ENCODE results near the gene F3. TPM values are rescaled to one million over a fixed set of nuclear protein-coding genes. Genes with fewer than 3 reads are reported as not detected.

The F3 gene
- polyA plus RNA-seq, 2 of the 4 experiments (the other 2 are of a cell fraction), result 3.2 to 4.4 TPM

GRCh38 chr1:94535879-94536278 is 5.7 kb downstream of the F3 start:
- no peak for TF ChIP-seq HOXA7 (CRISPR knock-in tag; IDR thresholded peaks at IDR 0.05)
- no peak for TF ChIP-seq JUNB (IDR thresholded peaks at IDR 0.05)
- no peak for TF ChIP-seq EP300 (IDR thresholded peaks at IDR 0.05)
- no peak for TF ChIP-seq RAD21 (conservative IDR thresholded peaks at IDR 0.05 in 1 of 2, IDR thresholded peaks at IDR 0.05 in 1 of 2)
- no peak for TF ChIP-seq MAFK (IDR thresholded peaks at IDR 0.05; ENCODE audit: partially characterized antibody)
- TF ChIP-seq HOXB13 (CRISPR knock-in tag; IDR thresholded peaks at IDR 0.05; ENCODE audit: low read depth), result no peak
- TF ChIP-seq E2F6 (IDR thresholded peaks at IDR 0.05; ENCODE audit: borderline replicate concordance, low read depth), result no peak
- no peak for TF ChIP-seq NFE2L2 (conservative IDR thresholded peaks at IDR 0.05; ENCODE audit: low read length)
- TF ChIP-seq FOSL2 (IDR thresholded peaks at IDR 0.05), result no peak
- no peak for TF ChIP-seq FOSL2 (CRISPR knock-in tag; IDR thresholded peaks at IDR 0.05)
- TF ChIP-seq RARB (CRISPR knock-in tag; IDR thresholded peaks at IDR 0.05), result no peak
- no peak for TF ChIP-seq FOXS1 (CRISPR knock-in tag; IDR thresholded peaks at IDR 0.05)
- TF ChIP-seq REST (IDR thresholded peaks at IDR 0.05), result no peak
- TF ChIP-seq JUN (IDR thresholded peaks at IDR 0.05), result no peak
- TF ChIP-seq CHD4 (IDR thresholded peaks at IDR 0.05; ENCODE audit: borderline replicate concordance), result no peak
- TF ChIP-seq TFCP2L1 (CRISPR knock-in tag; IDR thresholded peaks at IDR 0.05), result no peak
- WGBS (ENCODE audit: missing lambda C conversion rate), result 89% methylated on average over 9 of the region's 9 CpGs
- DNase-seq (ENCODE audit: low read depth in 1 of 2, low spot score in 1 of 2), result no peak
- Histone ChIP-seq H3K4me2 (no peak overlapping the region), H3K4me1 (peaks cover 8% of the 10 kb centered on the region; the same call in 1 of the 3 replicates), H3K4me3 (no peak overlapping the region), H3K27ac (no peak overlapping the region), H3K9me3 (no peaks in the 10 kb centered on the region)
- ATAC-seq, result no peak
- POLR2A ChIA-PET, result no interaction called here
- CTCF ChIA-PET, result interaction anchor here (1.2 kb wide), 2 partner anchors 21 to 269 kb away, joined by 3 read pairs; no protein-coding TSS in a partner anchor
- no peak for FAIRE-seq

GRCh38 chr1:94535095-94535494 is 6.5 kb downstream of the F3 start:
- DNase-seq (ENCODE audit: low read depth in 1 of 2, low spot score in 1 of 2) (no peak), ATAC-seq (no peak), FAIRE-seq (no peak)
- POLR2A ChIA-PET, result no interaction called here
- peaks cover 8% of the 10 kb centered on the region; the same call in 1 of the 3 replicates for H3K4me1 ChIP-seq
- no peak overlapping the region for H3K4me3 ChIP-seq
- no peak overlapping the region for H3K4me2 ChIP-seq
- no peak overlapping the region for H3K27ac ChIP-seq
- CTCF ChIA-PET, result interaction anchor here (1.2 to 1.4 kb wide), 2 partner anchors 21 to 271 kb away, joined by 3 to 6 read pairs; no protein-coding TSS in a partner anchor
- no peaks in the 10 kb centered on the region for H3K9me3 ChIP-seq
- WGBS (ENCODE audit: missing lambda C conversion rate), result 90% methylated on average over 5 of the region's 5 CpGs
- TF ChIP-seq NR3C1 (IDR thresholded peaks at IDR 0.05) (no peak), HDAC2 (IDR thresholded peaks at IDR 0.05) (no peak), JUNB (IDR thresholded peaks at IDR 0.05) (no peak), KDM5A (IDR thresholded peaks at IDR 0.05) (no peak), MAFK (IDR thresholded peaks at IDR 0.05; ENCODE audit: partially characterized antibody) (no peak), RCOR1 (IDR thresholded peaks at IDR 0.05; ENCODE audit: low read depth, low read length) (no peak), SMC3 (IDR thresholded peaks at IDR 0.05) (no peak), ELK1 (IDR thresholded peaks at IDR 0.05; ENCODE audit: low read depth, low read length) (no peak), FOSL2 (IDR thresholded peaks at IDR 0.05) (no peak), FOSL2 (CRISPR knock-in tag; IDR thresholded peaks at IDR 0.05) (no peak), REST (IDR thresholded peaks at IDR 0.05) (no peak), ZC3H11A (IDR thresholded peaks at IDR 0.05) (no peak), ATOH8 (CRISPR knock-in tag; IDR thresholded peaks at IDR 0.05; ENCODE audit: low read depth) (no peak), E2F6 (IDR thresholded peaks at IDR 0.05; ENCODE audit: borderline replicate concordance, low read depth) (no peak), HOXB5 (CRISPR knock-in tag; IDR thresholded peaks at IDR 0.05) (no peak), HOXB13 (CRISPR knock-in tag; IDR thresholded peaks at IDR 0.05; ENCODE audit: low read depth) (no peak), POLR2A (IDR thresholded peaks at IDR 0.05; ENCODE audit: low read length) (no peak), CEBPB (IDR thresholded peaks at IDR 0.05) (no peak), ZFP36 (IDR thresholded peaks at IDR 0.05; ENCODE audit: borderline replicate concordance, partially characterized antibody) (no peak)
